Activated CD8-positive, alpha-beta T cell treated with anti-CD3 and anti-CD28 coated beads for 36 hours (primary cell): ENCODE measurements around the gene GALNTL6. TPM values are rescaled to one million over a fixed set of nuclear protein-coding genes. Genes with fewer than 3 reads are reported as not detected.

Experiments
- ATAC-seq: fragments of 200-7000 bp; cut with Tn5 transposase; one replicate; pipeline ENCODE4 v1.10.0; 2021; ENCODE audit warnings: mild to moderate bottlenecking, moderate library complexity
- CTCF ChIA-PET: fragments of 350-600 bp; sonication (Branson Sonifier 250); formaldehyde crosslinking; loops from one replicate; lab custom pipeline; 2021; ENCODE audit warnings: antibody characterized with exemption; lab: Charles Lee
- POLR2A ChIA-PET: fragments of 350-600 bp; sonication (Branson Sonifier 250); formaldehyde crosslinking; loops from one replicate; lab custom pipeline; 2021; ENCODE audit warnings: antibody characterized with exemption; lab: Charles Lee
- DNase-seq: peaks from one replicate; pipeline ENCODE4 v3.0.0-alpha.2; 2020
- H3K27ac Mint-ChIP-seq: one replicate; pipeline ENCODE4 v1.8.0; 2021; ENCODE audit warnings: mild to moderate bottlenecking, mixed read lengths
- H3K27me3 Mint-ChIP-seq: one replicate; pipeline ENCODE4 v1.8.0; 2021; ENCODE audit warnings: mixed read lengths
- H3K36me3 Mint-ChIP-seq: one replicate; pipeline ENCODE4 v1.8.0; 2021; ENCODE audit warnings: low read depth, mixed read lengths
- H3K4me1 Mint-ChIP-seq: one replicate; pipeline ENCODE4 v1.8.0; 2021; ENCODE audit warnings: low read depth, mixed read lengths
- H3K4me3 Mint-ChIP-seq: one replicate; pipeline ENCODE4 v1.8.0; 2021; ENCODE audit warnings: mild to moderate bottlenecking, moderate library complexity, mixed read lengths
- H3K9me3 Mint-ChIP-seq: one replicate; pipeline ENCODE4 v1.8.0; 2021; ENCODE audit warnings: mixed read lengths
- intact Hi-C: fragments of 100-400 bp; cut with micrococcal nuclease; formaldehyde crosslinking; loops from one replicate; pipeline ENCODE4 v1.10.0; 2022
- total RNA-seq, 2 experiments: library from RNA; stranded (reverse); gene quantifications; one replicate each; pipeline ENCODE4 v1.2.3, GENCODE V29; 2021
- TF ChIP-seq, protein P1 (sequence below): fragments of 200-600 bp; IDR thresholded peaks from one replicate; pipeline ENCODE4 v1.8.0; 2022; ENCODE audit warnings: antibody characterized with exemption, mild to moderate bottlenecking

Gene GALNTL6
- total RNA-seq, 2 experiments from 2014 or later, result not detected

- ATAC-seq (no peak), DNase-seq (no peak)
- POLR2A ChIA-PET, result no interaction called here
- Mint-ChIP-seq H3K27ac (no peak overlapping the region), H3K4me3 (no peak overlapping the region), H3K36me3 (no peaks in the 10 kb centered on the region), H3K4me1 (no peaks in the 10 kb centered on the region), H3K27me3 (peaks cover 1% of the 10 kb centered on the region), H3K9me3 (no peaks in the 10 kb centered on the region)
- TF ChIP-seq, protein P1, sequence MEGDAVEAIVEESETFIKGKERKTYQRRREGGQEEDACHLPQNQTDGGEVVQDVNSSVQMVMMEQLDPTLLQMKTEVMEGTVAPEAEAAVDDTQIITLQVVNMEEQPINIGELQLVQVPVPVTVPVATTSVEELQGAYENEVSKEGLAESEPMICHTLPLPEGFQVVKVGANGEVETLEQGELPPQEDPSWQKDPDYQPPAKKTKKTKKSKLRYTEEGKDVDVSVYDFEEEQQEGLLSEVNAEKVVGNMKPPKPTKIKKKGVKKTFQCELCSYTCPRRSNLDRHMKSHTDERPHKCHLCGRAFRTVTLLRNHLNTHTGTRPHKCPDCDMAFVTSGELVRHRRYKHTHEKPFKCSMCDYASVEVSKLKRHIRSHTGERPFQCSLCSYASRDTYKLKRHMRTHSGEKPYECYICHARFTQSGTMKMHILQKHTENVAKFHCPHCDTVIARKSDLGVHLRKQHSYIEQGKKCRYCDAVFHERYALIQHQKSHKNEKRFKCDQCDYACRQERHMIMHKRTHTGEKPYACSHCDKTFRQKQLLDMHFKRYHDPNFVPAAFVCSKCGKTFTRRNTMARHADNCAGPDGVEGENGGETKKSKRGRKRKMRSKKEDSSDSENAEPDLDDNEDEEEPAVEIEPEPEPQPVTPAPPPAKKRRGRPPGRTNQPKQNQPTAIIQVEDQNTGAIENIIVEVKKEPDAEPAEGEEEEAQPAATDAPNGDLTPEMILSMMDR, result no peak
- intact Hi-C loops, result no loop called here
- CTCF ChIA-PET, result interaction anchor here (1.0 to 3.9 kb wide), 3 partner anchors 9 to 201 kb away, joined by 3 to 11 read pairs (median 3); no protein-coding TSS in a partner anchor
Measured at GRCh38 chr4:173056271-173056670, 1243.1 kb downstream of the GALNTL6 start.

- intact Hi-C loops, result no loop called here
- ATAC-seq, result no peak
- POLR2A ChIA-PET, result no interaction called here
Measured at GRCh38 chr4:173056710-173057109, 1243.5 kb downstream of the GALNTL6 start.

GRCh38 chr4:173057442-173057841 lies 1244.2 kb downstream of the GALNTL6 start:
- intact Hi-C loops, result no loop called here
- POLR2A ChIA-PET, result no interaction called here
- TF ChIP-seq, protein P1, result no peak
- Mint-ChIP-seq H3K4me3 (no peak overlapping the region), H3K9me3 (no peaks in the 10 kb centered on the region), H3K27me3 (no peaks in the 10 kb centered on the region), H3K4me1 (no peaks in the 10 kb centered on the region), H3K36me3 (no peaks in the 10 kb centered on the region), H3K27ac (no peak overlapping the region)
- ATAC-seq, result no peak
- CTCF ChIA-PET, result interaction anchor here (1.0 to 3.9 kb wide), 4 partner anchors 11 to 200 kb away, joined by 3 to 11 read pairs (median 4); no protein-coding TSS in a partner anchor
- no peak for DNase-seq

More at GRCh38 chr4:173056710-173057109, 1243.5 kb downstream of the GALNTL6 start:
- H3K27me3 Mint-ChIP-seq, result no peaks in the 10 kb centered on the region
- no peak overlapping the region for H3K27ac Mint-ChIP-seq
- no peaks in the 10 kb centered on the region for H3K4me1 Mint-ChIP-seq
- TF ChIP-seq, protein P1, result no peak
- CTCF ChIA-PET, result interaction anchor here (1.0 to 3.9 kb wide), 4 partner anchors 10 to 201 kb away, joined by 3 to 11 read pairs (median 3); no protein-coding TSS in a partner anchor
- H3K4me3 Mint-ChIP-seq, result no peak overlapping the region
- H3K36me3 Mint-ChIP-seq, result no peaks in the 10 kb centered on the region
- no peaks in the 10 kb centered on the region for H3K9me3 Mint-ChIP-seq
- no peak for DNase-seq

DNA sequence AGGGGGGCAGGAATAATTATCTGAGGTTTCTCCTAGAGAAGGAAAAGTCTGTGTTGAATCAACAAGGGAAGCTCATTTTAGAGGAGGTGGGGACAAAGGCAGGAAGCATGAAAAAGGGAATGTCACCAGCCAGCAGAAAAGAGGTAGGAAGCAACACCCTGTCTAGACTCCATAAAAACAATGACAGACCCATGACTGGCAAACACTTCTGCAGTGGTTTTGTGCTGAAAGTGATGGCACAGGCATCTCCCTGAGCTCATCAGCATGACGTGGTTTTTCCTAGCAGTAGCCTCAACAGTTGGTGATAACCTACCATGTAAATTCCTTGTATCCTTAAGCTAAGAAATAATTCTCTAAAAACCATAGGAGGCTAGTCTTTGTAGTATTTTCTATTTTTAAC lies 1244.7 kb downstream of the GALNTL6 start:
- H3K27ac Mint-ChIP-seq, result no peak overlapping the region
- H3K9me3 Mint-ChIP-seq, result no peaks in the 10 kb centered on the region
- TF ChIP-seq, protein P1, result no peak
- CTCF ChIA-PET, result interaction anchor here (1.0 to 1.3 kb wide), 3 partner anchors 9 to 200 kb away, joined by 3 to 4 read pairs (median 3); no protein-coding TSS in a partner anchor
- ATAC-seq (no peak), DNase-seq (no peak)
- H3K27me3 Mint-ChIP-seq, result no peaks in the 10 kb centered on the region
- H3K4me1 Mint-ChIP-seq, result no peaks in the 10 kb centered on the region
- H3K36me3 Mint-ChIP-seq, result no peaks in the 10 kb centered on the region
- no peak overlapping the region for H3K4me3 Mint-ChIP-seq
- intact Hi-C loops, result no loop called here
- POLR2A ChIA-PET, result no interaction called here

GRCh38 chr4:173061160-173061559 lies 1248.0 kb downstream of the GALNTL6 start:
- ATAC-seq, result no peak
- CTCF ChIA-PET, result no interaction called here
- H3K4me3 Mint-ChIP-seq, result no peak overlapping the region
- H3K36me3 Mint-ChIP-seq, result no peaks in the 10 kb centered on the region
- DNase-seq, result no peak
- intact Hi-C loops, result no loop called here
- TF ChIP-seq, protein P1, result no peak
- no peak overlapping the region for H3K27ac Mint-ChIP-seq
- peaks cover 6% of the 10 kb centered on the region for H3K9me3 Mint-ChIP-seq
- H3K4me1 Mint-ChIP-seq, result no peaks in the 10 kb centered on the region
- no peaks in the 10 kb centered on the region for H3K27me3 Mint-ChIP-seq
- POLR2A ChIA-PET, result no interaction called here
